Hematopoietic multipotent progenitor cell treated with erythropoietin and hydrocortisone succinate and interleukin-3 and kit ligand, for 8 days (in vitro differentiated cells): Measurements from ENCODE around the gene WDR88.
A peak's percentile ranks its signal among the peaks of the same experiment; 100 is the strongest.
"Not testable (repeated sequence)": the region's sequence is repeated elsewhere in the genome, so short reads cannot be mapped to it uniquely, and the experiment has no call there.

Source experiments
- DNase-seq: peaks from one replicate; pipeline ENCODE4 v3.0.0-alpha.2; 2015

WDR88 gene

DNA sequence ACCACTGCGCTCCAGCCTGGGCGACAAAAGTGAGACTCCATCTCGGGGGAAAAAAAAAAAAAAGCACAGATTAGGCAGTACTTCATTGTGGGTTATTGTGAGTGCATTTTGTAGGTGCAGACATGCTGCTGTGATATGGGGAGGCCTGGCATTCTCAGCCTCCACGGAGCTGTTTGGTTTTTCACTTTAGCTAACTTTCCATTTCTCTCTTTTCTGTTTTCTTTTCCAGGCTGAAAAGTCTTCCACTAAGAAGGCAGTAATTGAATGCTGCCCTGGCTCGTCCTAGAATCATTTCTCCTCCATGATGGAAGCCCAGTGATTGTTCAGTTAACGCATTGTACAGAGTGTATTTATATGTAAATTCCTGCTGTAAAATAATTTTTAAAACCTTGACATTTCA, 2.0 kb upstream of the WDR88 start:
- no peak for DNase-seq

DNA sequence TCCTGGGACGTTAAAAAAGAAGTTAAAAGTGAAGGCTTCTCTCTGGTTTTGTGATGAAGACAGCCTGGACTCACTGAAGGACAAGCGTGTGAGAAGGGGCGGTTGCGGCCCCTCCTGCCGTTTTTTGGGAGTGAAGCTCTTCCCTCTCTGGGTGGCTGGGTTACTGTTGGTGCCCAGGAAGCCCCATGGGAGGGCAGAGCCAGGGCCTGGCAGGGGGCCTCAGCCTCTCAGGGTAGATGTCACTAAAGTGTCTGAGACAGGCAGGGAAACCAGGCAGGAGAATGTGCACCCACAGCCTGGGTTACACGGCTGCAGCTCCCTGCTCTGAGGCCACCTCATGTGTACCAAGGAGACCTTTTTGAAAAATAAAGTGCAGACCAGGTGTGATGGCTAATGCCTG, 1.5 kb upstream of the WDR88 start:
- no peak for DNase-seq

DNA sequence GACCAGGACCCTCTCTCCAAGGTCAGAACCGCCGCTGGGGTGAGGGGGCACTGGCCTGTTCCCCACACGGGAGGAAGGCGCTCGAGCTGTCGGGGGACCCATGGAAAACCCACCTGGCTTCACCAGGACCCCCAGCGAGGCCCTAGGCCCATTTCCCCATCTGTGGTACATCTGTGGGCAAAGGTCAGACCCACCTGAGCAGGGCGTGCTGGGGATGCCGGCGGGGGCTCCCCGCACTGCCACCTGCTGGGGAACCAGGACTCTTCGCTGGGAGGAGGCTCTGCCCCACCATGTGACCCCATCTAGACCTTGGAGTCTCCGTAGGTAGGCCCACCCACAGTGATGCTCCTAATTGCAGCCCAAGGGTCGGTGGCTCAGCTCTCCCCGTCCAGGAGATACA, 511 bp downstream of the WDR88 start:
- no peak for DNase-seq

DNA sequence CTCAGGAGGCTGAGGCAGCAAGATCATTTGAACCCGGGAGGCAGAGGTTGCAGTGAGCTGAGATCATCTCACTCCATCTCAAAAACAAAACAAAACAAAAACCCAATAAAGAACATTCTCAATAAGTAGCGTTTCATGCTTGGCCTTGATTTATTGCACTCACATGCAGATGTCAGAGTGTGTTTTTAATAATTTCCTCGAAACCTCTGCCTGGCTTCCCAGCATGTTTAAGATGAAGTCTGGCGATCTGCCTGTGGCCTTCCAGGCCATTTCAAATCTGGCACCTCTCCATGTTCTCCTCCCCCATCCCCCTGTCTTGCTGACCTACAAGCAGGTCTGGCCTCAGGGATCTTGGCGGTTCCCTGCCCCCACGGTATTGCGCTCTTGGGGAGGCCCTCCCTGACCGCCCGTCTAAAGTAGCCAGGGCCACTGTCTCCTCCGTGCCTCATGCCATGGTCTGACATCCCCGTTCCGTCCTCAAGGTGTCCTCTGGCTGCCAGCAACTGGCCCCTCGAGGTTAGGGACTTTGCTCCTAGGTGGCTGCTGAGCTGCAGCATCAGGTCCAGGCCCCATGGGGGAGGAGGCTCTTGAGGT, 1.6 kb downstream of the WDR88 start:
- no peak for DNase-seq

DNA sequence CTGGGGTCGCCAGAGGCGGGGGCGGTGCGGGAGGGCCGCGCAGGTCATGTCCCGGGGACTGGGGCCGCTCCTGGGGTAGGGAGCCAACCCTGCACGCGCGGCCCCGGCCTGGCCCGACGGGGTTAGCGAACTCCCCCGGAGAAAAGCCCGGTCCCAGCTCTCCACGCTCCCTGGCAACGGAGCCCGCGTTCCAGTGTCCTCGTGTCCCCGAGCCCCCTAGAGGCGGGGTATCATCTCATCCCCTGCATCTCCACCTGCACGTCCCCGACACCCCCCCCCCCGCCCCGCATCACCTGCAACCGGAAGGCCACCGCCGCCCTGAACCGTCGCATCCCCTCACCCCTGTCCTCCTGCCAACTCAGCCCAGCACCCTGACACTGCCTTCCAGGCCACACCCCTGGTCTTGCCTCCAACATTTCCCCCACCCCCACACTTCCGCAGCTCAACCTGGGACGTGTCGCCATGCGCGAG, 2.7 kb downstream of the WDR88 start:
- DNase-seq = no peak

DNA sequence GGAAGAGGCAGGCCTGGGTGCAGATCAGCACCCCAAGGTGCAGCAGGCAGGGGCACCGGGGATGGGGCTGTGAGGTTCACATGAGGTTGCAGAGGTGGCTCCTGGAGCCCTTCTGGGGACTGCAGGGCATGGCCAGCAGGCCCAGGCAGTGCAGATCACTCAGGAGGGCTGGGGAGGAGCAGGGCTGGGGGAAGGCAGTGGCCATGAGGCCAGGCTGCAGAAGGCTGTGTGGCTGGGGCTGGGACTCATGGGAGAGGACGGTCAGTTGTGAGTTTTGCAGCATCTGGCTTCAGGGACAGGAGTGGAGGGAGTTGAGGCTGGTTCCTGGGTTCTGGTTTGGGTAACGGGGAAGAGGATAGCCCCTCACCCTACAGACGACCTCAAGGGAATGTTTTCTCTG, 7.3 kb downstream of the WDR88 start:
- DNase-seq = no peak

DNA sequence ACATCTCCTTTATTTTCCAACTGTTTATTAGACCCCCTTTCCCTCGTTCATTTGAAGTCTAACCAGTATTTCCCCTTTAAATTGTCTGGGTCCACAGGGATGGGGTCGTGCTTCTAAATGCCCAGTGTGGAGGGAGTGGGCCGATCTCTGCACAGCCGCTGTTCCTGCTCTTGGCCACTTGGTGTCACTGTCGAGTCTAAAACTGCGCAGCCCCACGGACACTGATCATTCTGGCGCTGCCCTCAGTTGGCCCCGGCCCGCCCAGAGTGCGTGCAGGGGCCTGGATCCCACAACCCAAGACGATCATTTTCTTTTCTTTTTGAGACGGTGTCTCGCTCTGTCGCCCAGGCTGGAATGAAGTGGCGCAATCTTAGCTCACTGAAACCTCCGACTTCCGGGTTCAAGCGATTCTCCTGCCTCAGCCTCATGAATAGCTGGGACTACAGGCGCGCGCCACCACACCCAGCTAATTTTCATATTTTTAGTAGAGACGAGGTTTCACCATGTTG, 12.0 kb downstream of the WDR88 start:
- peak; percentile 63 for DNase-seq

DNA sequence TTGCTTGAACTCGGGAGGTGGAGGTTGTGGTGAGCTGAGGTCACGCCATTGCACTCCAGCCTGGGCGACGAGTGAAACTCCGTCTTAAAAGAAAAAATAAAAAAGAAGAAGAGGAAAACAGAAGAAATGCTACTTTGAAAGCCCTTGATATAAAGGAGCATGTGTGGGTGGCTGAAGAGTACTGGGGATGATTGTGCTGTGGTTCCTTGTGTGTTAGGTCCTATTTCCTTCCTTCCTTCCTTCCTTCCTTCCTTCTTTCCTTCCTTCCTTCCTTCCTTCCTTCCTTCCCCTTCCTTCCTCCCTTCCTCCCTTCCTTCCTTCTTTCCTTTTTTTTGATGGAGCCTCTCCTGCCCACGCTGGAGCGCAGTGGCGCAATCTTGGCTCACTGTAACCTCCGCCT, 14.3 kb downstream of the WDR88 start:
- DNase-seq = no peak

DNA sequence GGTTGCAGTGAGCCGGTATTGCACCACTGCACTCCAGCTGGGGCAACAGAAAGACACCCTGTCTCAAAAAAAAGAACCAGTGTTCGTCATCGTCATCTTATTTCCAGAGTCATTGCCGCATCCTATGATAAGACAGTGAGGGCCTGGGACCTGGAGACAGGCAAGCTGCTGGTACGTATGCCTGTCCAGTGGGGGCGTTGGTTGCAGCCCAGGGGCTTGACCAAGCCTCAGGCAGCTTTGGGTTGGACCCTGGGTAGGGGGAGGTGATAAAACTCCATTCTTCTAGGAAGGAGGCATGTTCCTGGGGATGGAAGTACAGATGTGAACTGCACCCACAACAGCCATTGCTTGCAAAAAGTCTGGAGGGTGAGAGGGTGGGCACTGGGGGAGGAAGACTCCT, 15.6 kb downstream of the WDR88 start:
- DNase-seq = no peak

DNA sequence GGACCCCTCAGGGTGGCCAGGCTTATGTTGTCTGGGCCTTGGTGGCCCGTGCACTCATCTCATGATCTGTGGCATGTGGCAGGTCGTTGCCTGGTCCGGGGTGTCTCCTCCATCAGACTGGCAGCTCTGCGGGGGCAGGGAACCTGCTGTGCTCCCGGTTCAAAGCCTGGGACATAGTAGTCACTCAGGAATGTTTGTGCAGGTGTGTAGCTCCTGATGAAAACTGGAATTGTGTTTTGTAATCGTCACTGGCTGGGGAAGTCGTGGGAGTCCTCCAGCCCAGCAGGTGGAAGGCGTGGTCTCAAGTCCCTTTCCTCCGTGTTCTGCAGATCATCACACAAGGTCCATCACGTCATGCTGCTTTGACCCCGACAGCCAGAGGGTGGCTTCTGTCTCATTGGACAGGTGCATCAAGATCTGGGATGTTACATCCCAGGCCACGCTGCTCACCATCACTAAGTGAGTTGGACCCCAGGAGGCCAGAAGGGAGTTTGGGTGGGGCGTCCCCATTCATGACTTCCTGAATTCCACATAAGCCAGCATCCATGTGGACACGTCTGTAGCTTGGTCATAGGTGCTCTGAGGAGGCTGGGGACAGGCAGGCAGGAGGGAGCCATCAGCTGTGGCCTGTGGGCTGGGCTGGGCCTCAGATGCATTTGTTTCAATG, 19.1 kb downstream of the WDR88 start:
- DNase-seq = no peak

DNA sequence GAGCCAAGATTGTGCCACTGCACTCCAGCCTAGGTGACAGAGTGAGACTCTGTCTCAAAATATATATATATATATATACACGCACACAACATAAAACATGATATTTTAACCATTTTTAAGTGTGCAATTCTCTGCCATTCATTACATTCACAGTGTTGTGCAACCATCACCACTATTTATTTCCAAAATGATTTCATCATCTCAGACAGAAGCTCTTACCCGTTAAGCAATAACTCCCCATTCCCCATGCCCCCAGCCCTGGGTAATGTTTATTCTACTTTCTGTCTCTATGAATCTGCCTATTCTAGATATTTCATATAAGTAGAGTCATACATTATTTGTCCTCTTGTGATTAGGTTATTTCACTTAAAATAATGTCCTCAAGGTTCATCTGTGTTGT, 20.3 kb downstream of the WDR88 start:
- no peak for DNase-seq

DNA sequence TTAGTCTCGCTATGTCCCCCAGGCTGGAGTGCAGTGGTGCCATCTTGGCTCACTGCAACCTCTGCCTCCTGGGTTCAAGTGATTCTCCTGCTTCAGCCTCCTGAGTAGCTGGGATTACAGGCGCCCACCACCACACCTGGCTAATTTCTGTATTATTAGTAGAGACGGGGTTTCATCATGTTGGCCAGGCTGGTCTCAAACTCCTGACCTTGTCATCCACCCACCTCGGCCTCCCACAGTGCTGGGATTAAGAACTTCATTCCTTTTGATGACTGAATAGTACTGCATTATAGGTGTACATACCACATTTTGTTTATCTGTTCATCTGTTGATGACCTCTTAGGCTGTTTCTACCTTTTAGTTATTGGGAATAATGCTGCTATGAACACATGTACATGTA, 20.7 kb downstream of the WDR88 start:
- DNase-seq = not testable (repeated sequence)

DNA sequence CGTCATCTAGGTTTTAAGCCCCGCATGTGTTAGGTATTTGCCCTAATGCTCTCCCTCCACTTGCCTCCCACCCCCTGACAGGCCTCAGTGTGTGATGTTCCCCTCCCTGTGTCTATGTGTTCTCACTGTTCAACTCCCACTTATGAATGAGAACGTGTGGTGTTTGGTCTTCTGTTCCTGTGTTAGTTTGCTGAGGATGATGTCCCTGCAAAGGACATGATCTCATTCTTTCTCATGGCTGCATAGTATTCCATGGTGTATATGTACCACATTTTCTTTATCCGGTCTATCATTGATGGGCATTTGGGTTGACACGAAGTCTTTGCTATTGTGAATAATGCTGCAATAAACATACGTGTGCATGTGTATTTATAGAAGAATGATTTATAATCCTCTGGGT, 22.4 kb downstream of the WDR88 start:
- DNase-seq = not testable (repeated sequence)

DNA sequence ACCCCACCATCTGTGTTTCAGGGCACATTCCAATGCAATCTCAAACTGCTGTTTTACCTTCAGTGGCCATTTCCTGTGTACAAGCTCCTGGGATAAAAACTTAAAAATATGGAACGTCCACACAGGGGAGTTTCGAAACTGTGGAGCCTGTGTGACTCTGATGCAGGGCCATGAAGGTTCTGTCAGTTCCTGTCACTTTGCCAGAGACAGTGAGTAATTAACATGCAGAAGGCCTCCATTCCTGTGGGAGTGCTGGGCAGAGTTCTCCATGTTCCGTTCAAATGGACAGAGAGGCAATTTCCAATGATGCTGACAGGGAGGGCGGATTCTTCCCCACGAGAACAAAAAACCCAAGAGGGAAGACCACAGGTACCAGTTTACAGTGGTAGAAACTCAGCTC, 24.4 kb downstream of the WDR88 start:
- DNase-seq = no peak

DNA sequence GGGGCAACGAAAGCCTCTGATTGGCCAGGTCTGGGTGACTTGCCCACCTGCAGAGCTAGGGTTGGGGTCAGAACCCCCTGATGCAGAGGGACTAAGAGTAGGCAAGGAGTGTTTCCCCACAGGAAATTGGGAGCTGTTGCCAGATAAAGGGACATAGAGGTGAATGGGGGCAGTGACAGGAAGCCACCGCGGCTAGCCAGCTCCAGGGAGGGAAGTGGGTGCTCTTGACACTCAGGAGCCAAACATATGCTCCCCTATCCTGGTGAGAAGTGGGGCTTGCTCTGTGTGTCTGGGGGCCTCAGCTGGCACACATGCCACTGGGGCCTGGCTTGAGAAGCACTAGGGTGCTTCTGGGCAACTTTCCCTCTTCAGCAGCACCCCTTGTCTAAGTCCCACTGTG, 26.0 kb downstream of the WDR88 start:
- DNase-seq = no peak

DNA sequence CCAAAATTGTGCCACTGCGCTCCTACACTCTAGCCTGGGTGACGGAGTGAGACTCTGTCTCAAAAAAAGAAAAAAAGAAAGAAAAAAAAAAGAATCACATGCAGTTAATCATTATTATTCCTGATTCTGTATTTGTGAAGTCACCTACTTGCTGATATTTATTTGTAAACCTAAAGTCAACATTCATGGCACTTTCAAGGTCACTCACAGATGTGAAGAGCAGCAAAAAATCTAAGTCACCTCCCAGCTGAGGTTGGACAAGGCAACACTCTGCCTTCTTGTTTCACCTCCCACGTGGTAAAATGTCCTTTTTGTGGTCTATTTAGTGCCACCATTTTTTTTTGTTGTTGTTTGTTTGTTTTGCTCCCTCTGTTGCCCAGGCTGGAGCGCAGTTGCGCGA, 26.5 kb downstream of the WDR88 start:
- no peak for DNase-seq

DNA sequence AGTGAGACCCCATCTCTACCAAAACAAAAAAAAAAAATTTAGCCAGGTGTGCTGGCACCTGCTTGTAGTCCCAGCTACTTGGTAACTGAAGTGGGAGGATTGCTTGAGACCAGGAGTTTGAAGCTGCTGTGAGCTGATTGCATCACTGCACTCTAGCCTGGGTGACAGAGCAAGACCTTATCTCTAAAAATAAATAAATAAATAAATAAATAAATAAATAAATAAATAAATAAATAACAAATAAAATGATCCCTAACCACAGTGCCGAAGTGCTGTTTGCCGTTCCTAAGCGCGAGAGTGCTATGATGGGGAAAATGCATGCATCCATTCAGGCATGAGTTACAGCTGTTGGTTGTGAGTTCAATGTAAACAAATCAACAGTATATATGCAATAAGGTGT, 27.2 kb downstream of the WDR88 start:
- no peak for DNase-seq

DNA sequence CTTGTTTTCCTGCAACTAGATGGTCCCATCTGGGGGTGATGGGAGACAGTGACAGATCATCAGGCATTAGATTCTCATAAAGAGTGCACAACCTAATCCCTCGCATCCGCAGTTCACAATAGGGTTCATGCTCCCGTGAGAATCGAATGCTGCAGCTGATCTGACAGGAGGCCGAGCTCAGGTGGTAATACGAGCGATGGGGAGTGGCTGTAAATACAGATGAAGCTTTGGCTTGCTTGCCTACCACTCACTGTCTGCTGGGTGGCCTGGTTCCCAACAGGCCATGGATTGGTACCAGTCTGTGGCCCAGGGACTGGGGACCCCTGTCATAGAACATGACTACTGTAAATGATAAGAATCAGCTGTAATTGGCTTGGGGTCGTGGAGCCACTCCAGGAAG, 28.0 kb downstream of the WDR88 start:
- DNase-seq = no peak

DNA sequence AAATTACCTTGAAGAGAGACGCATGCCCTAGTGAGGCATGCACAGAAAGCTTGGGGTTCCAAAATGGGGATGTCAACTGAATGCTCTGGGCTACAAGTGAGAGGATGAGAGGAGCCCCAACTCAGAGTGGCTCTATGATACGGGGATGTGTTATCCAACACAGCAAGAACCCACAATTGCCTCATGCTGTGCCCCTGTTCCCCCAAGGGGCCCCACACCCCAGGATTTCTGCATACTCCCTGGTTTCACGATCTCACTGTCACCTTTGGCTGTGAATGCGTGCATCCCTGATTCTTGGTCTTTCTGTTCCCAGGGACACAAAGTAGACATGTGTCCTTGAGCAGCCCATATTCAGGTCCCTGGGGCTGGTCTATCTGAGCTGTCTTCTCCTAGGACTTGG, 29.3 kb downstream of the WDR88 start:
- no peak for DNase-seq

DNA sequence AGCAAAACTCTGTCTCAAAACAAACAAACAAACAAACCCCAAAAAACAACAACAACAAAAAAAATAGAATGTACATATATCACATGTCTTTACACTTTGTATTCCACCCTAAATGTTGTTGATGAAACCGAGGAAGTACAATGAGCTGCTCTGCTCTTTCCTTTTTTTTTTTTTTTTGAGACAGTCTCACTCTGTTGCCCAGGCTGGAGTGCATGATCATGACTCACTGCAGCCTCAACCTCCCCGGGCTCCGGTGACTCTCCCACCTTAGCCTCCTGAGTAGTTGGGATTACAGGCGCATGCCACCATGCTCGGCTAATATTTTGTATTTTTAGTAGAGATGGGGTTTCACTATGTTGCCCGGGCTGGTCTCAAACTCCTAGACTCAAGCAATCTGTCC, 31.6 kb downstream of the WDR88 start:
- no peak for DNase-seq

DNA sequence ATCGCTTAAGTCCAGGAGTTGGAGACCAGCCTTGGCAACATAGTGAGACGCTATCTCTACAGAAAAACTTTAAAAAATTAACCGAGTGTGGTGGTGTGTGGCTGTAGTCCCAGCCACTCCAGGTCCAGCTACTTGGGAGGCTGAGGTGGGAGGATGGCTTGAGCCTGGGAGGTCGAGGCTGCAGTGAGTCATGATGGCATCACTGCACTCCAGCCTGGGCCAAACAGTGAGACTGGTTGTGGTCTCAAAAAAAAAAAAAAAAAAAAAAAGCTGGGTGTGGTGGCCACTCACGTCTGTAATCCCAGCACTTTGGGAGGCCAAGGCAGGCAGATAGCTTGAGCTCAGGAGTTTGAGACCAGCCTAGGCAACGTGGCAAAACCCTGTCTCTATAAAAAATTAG, 34.1 kb downstream of the WDR88 start:
- not testable (repeated sequence) for DNase-seq

DNA sequence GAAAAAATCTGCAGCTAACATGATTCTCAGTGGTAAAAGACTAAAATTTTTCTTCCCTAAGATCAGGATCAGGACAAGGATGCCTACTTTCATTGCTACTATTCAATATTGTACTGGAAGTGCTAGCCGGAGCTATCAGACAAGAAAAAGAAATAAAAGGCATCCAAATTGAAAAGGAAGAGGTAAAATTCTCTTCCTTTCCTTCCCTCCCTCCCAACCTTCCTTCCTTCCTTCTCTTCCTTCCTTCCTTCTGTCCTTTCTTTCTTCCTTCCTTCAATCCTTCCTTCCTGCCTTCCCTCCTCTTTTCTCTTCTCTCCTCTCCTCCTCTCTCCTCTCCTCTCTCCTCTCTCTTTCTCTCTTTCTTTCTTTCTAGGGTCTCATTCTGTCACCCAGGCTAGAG, 35.5 kb downstream of the WDR88 start:
- no peak for DNase-seq

DNA sequence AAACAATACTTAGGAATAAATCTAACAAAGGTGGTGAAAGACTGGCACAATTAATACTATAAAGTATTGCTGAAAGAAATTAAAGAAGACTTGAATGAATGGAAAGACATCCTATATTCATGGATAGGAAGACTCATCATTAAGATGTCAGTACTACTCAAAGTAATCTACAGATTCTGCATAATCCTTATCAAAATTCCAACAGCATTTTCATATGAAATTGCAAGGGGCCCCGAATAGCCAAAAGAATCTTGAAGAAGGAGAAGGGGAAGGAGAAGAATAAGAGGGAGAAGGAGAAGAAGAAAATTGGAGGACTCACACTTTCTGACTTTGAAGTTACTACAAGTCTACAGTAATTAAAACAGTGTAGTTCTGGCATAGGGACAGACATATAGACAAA, 36.6 kb downstream of the WDR88 start:
- no peak for DNase-seq

DNA sequence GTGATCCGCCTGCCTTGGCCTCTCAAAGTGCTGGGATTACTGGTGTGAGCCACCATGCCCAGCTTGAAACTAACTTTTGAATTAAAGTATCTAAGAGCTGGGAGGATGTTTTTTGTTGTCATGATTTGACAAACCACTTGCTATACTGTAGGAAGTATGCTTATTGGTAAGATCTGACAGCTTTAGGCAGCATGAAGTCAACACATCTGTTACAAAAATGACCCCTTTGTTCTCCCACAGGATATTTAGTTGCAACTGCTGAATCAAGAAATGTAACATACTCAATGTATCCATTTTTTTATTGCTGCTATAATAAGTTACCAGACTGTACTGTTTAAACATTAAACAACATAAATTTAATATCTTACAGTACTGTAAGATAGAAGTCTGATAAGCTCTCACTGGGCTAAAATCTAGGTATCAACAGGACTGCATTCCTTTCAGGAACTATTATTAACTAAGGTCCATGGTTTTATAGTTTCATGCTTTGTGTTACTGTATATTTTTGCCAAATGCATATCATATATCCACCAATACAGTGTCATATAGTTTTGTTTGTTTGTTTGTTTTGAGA, 39.4 kb downstream of the WDR88 start:
- no peak for DNase-seq

DNA sequence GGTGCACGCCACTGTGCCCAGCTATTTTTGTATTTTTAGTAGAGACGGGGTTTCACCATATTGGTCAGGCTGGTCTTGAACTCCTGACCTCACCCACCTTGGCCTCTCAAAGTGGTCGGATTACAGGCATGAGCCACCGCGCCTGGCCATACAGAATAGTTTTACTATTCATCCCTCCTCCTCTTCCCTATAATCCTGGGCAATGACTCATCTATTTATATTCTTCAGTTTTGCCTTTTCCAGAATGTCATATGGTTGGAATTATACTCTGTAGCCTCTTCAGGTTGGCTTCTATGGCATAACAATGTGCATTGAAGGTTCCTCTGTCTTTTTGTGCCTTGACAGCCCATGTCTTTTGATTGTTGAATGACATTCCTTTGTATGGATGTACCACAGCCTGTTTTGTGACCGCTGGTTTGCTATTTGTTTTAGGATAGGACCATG, 40.0 kb downstream of the WDR88 start:
- no peak for DNase-seq
